Astrocyte (in vitro differentiated cells and primary cell): ENCODE results near the gene NPW. TPM values are rescaled to one million over a fixed set of nuclear protein-coding genes. Genes with fewer than 3 reads are reported as not detected.
A peak's percentile ranks its signal among the peaks of the same experiment; 100 is the strongest.

Experiments used
- DNase-seq: peaks from one replicate; pipeline ENCODE4 v3.0.0-alpha.2; 2010; ENCODE audit warnings: low read depth
- FAIRE-seq: peaks from 2 replicates; lab custom pipeline; 2011; peaks lifted over from hg19 to GRCh38; lab: Jason Lieb, UNC
- H2AFZ ChIP-seq: 2 replicates; pipeline ENCODE4 v1.6.0; 2012; ENCODE audit warnings: low read depth, low read length, inconsistent platforms
- H3K27ac ChIP-seq: 2 replicates; pipeline ENCODE4 v1.5.1; 2011; ENCODE audit warnings: low read depth, low read length, inconsistent platforms
- H3K27me3 ChIP-seq: 2 replicates; pipeline ENCODE4 v1.6.0; 2011; ENCODE audit warnings: low read length, inconsistent platforms; ENCODE audit not compliant: insufficient read depth
- H3K36me3 ChIP-seq: 2 replicates; pipeline ENCODE4 v1.5.1; 2011; ENCODE audit warnings: low read length, inconsistent platforms; ENCODE audit not compliant: insufficient read depth
- H3K4me1 ChIP-seq: 2 replicates; pipeline ENCODE4 v1.5.1; 2011; ENCODE audit warnings: low read length, inconsistent platforms; ENCODE audit not compliant: insufficient read depth
- H3K4me2 ChIP-seq: 2 replicates; pipeline ENCODE4 v1.6.0; 2012; ENCODE audit warnings: low read length, inconsistent platforms
- H3K4me3 ChIP-seq: 2 replicates; pipeline ENCODE4 v1.5.1; 2011; ENCODE audit warnings: low read depth, mild to moderate bottlenecking, low read length, inconsistent platforms; ENCODE audit not compliant: insufficient read depth
- H3K79me2 ChIP-seq: 2 replicates; pipeline ENCODE4 v1.6.0; 2012; ENCODE audit warnings: mild to moderate bottlenecking, low read length, inconsistent platforms; ENCODE audit not compliant: insufficient read depth
- H3K9ac ChIP-seq: 2 replicates; pipeline ENCODE4 v1.6.0; 2012; ENCODE audit warnings: mild to moderate bottlenecking, low read length, inconsistent platforms
- H3K9me3 ChIP-seq: 2 replicates; pipeline ENCODE4 v1.5.1; 2012; ENCODE audit warnings: low read depth, mild to moderate bottlenecking, low read length, inconsistent platforms; ENCODE audit not compliant: insufficient read depth
- H4K20me1 ChIP-seq: 2 replicates; pipeline ENCODE4 v1.6.0; 2012; ENCODE audit warnings: low read length, inconsistent platforms; ENCODE audit not compliant: insufficient read depth
- H3K27ac Mint-ChIP-seq: one replicate; pipeline ENCODE4 v1.8.0; 2021; ENCODE audit warnings: mild to moderate bottlenecking, mixed read lengths; ENCODE audit not compliant: unreplicated experiment
- H3K27me3 Mint-ChIP-seq: one replicate; pipeline ENCODE4 v1.8.0; 2021; ENCODE audit warnings: low read depth, mixed read lengths; ENCODE audit not compliant: unreplicated experiment
- H3K36me3 Mint-ChIP-seq: one replicate; pipeline ENCODE4 v1.8.0; 2021; ENCODE audit warnings: low read depth, mixed read lengths; ENCODE audit not compliant: unreplicated experiment
- H3K4me1 Mint-ChIP-seq: one replicate; pipeline ENCODE4 v1.8.0; 2021; ENCODE audit warnings: low read depth, mixed read lengths; ENCODE audit not compliant: unreplicated experiment
- H3K4me3 Mint-ChIP-seq: one replicate; pipeline ENCODE4 v1.8.0; 2021; ENCODE audit warnings: mild to moderate bottlenecking, moderate library complexity, mixed read lengths; ENCODE audit not compliant: unreplicated experiment
- H3K9me3 Mint-ChIP-seq: one replicate; pipeline ENCODE4 v1.8.0; 2021; ENCODE audit warnings: mild to moderate bottlenecking, mixed read lengths; ENCODE audit not compliant: unreplicated experiment
- CTCF ChIP-seq: IDR thresholded peaks from 2 replicates; pipeline ENCODE4 v1.5.1; 2011; ENCODE audit warnings: low read depth, mild to moderate bottlenecking, inconsistent platforms, low read length, moderate library complexity; ENCODE audit not compliant: insufficient read depth
- EZH2 ChIP-seq: IDR thresholded peaks from 2 replicates; pipeline ENCODE4 v1.6.1; 2012; ENCODE audit warnings: mild to moderate bottlenecking, low read length, inconsistent platforms; ENCODE audit not compliant: insufficient read depth
- total RNA-seq: library from RNA; stranded (reverse); gene quantifications from 2 replicates; pipeline ENCODE4 v1.2.1, GENCODE V29; 2021

Gene NPW
- total RNA-seq, 1 donor from 2014 or later, result 2.1 TPM

- Histone ChIP-seq H3K9ac (no peak overlapping the region), H3K4me2 (no peak overlapping the region), H3K27me3 (no peaks in the 10 kb centered on the region), H3K36me3 (peaks cover 7% of the 10 kb centered on the region), H3K4me1 (peaks cover 11% of the 10 kb centered on the region), H3K79me2 (peaks cover 35% of the 10 kb centered on the region), H3K4me3 (no peak overlapping the region), H2AFZ (no peak overlapping the region), H3K9me3 (no peaks in the 10 kb centered on the region), H3K27ac (no peak overlapping the region), H4K20me1 (peaks cover 23% of the 10 kb centered on the region)
- Mint-ChIP-seq H3K4me1 (peaks cover 11% of the 10 kb centered on the region), H3K4me3 (peak overlapping the region; percentile 40), H3K27me3 (no peaks in the 10 kb centered on the region), H3K9me3 (no peaks in the 10 kb centered on the region), H3K36me3 (peaks cover 6% of the 10 kb centered on the region), H3K27ac (no peak overlapping the region)
- DNase-seq (no peak), FAIRE-seq (no peak)
- TF ChIP-seq CTCF (no peak), EZH2 (no peak)
These were observed 45.2 kb upstream of the NPW start for GRCh38 chr16:1974157-1975070.

- Histone ChIP-seq H3K9me3 (no peaks in the 10 kb centered on the region), H3K27ac (no peak overlapping the region), H3K79me2 (peaks cover 35% of the 10 kb centered on the region), H2AFZ (no peak overlapping the region), H3K27me3 (peaks cover 10% of the 10 kb centered on the region), H3K36me3 (peaks cover 7% of the 10 kb centered on the region), H3K4me1 (peaks cover 11% of the 10 kb centered on the region), H3K4me2 (no peak overlapping the region), H4K20me1 (peaks cover 35% of the 10 kb centered on the region), H3K9ac (no peak overlapping the region), H3K4me3 (no peak overlapping the region)
- Mint-ChIP-seq H3K36me3 (peaks cover 6% of the 10 kb centered on the region), H3K4me3 (no peak overlapping the region), H3K27me3 (peaks cover 3% of the 10 kb centered on the region), H3K9me3 (no peaks in the 10 kb centered on the region), H3K4me1 (peaks cover 11% of the 10 kb centered on the region), H3K27ac (no peak overlapping the region)
- FAIRE-seq (no peak), DNase-seq (no peak)
- no peak for TF ChIP-seq EZH2
- no peak for TF ChIP-seq CTCF
These were observed 44.0 kb upstream of the NPW start for GRCh38 chr16:1975432-1976215.
